Left lung (tissue), 10 donors: ENCODE measurements around the gene C15orf62. TPM values are rescaled to one million over a fixed set of nuclear protein-coding genes. Genes with fewer than 3 reads are reported as not detected.

Experiments used
- ATAC-seq: fragments of 200-7000 bp; cut with Tn5 transposase; one replicate; pipeline ENCODE4 v1.9.1; 2020; ENCODE audit warnings: moderate library complexity
- DNase-seq, 4 donors: peaks; one replicate each; pipeline ENCODE4 v3.0.0-alpha.2; 2013 to 2020
- H3K27ac ChIP-seq, 2 donors: fragments of 200-600 bp; sonication (generic) in 1 of 2; one replicate each; pipeline versions ENCODE4 v1.5.0 to v1.8.0; 2020 to 2021
- H3K27me3 ChIP-seq, 2 donors: fragments of 200-600 bp; sonication (generic) in 1 of 2; one replicate each; pipeline versions ENCODE4 v1.5.0 to v1.8.0; 2020 to 2021
- H3K36me3 ChIP-seq, 2 donors: fragments of 200-600 bp; sonication (generic) in 1 of 2; one replicate each; pipeline versions ENCODE4 v1.5.0 to v1.8.0; 2020 to 2021
- H3K4me1 ChIP-seq, 2 donors: fragments of 200-600 bp; one replicate each; pipeline ENCODE4 v1.8.0; 2021
- H3K4me3 ChIP-seq, 2 donors: fragments of 200-600 bp; sonication (generic) in 1 of 2; one replicate each; pipeline versions ENCODE4 v1.5.0 to v1.8.0; 2020 to 2021; ENCODE audit warnings: mild to moderate bottlenecking in 1 of 2
- H3K9me3 ChIP-seq, 2 donors: fragments of 200-600 bp; sonication (generic) in 1 of 2; one replicate each; pipeline versions ENCODE4 v1.5.0 to v1.8.0; 2020 to 2021
- CTCF ChIP-seq, 2 donors: fragments of 200-600 bp; sonication (generic) in 1 of 2; IDR thresholded peaks; one replicate each; pipeline versions ENCODE4 v1.5.0 to v1.8.0; 2021; ENCODE audit warnings: antibody characterized with exemption in 2 of 2
- intact Hi-C, 2 donors: fragments of 100-400 bp; cut with DNase I; formaldehyde crosslinking; loops; one replicate each; pipeline versions ENCODE4 v1.11.2 to v1.14.2; 2022
- polyA plus RNA-seq, 6 donors: library from polyadenylated mRNA; unstranded; fragments of 120-200 nt; gene quantifications; one replicate each; pipeline ENCODE4 v1.2.1, GENCODE V29; 2013; ENCODE audit not compliant: insufficient read length in 6 of 6
- total RNA-seq, 2 donors: library from RNA; stranded (reverse); fragmentation: NEBNext Ultra II Directional; extraction: Animal tissue kit (Norgen Biotek cat#: 25700); gene quantifications; one replicate each; pipeline ENCODE4 v1.2.1, GENCODE V29; 2021
- donor health status: DM: no; HTN: yes; CAD: no.
- donor health status: DM: no; HTN: no; CAD: no.

C15orf62 gene
- total and polyA plus RNA-seq, 8 donors, result 0.32 to 4.6 (median 3.7) TPM

- DNase-seq (no peak), ATAC-seq (no peak)
- Histone ChIP-seq H3K9me3 (no peaks in the 10 kb centered on the region), H3K4me1 (no peaks in the 10 kb centered on the region), H3K27ac (no peak overlapping the region), H3K36me3 (peaks cover 0 to 92% of the 10 kb centered on the region in 2 donors), H3K27me3 (no peaks in the 10 kb centered on the region), H3K4me3 (no peak overlapping the region)
- no peak for TF ChIP-seq CTCF (IDR thresholded peaks at IDR 0.05)
- intact Hi-C loops, result no loop called here
Measured at GRCh38 chr15:40775740-40776536, 6.2 kb downstream of the C15orf62 start.

DNA sequence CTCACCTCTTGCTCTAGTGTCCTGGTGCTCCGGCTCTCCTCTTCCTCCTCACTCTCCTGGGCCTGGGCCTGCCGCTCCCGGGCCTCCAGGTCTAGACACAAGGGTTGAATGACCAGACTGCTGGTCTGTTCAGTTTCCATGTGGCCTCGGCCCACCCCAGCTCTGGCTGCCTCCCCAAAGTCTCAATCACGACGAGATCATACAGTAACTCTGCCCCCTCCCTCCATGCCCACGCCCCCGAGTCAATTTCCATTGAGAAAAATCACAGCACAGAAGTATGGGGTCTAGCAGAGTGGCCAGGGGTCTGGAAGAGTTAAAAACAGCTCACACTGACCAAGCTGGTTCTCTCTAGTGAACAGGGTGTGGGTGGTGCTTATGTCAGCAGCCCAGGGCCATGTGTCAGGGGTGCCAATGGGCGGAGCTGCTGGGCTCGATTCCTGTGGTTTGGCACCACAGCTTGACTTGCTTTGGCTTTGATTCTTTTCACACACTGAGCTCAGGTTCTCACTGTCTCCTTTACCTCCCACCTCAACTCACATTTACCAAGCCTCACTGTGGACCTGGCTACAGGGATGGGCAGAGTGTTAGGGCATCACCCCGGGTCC lies 6.9 kb downstream of the C15orf62 start:
- peak in 3 of 4 donors; percentile 45 to 86 (median 79) for DNase-seq
- intact Hi-C loops, result no loop called here
- Histone ChIP-seq H3K27me3 (no peaks in the 10 kb centered on the region), H3K27ac (no peak overlapping the region), H3K9me3 (no peaks in the 10 kb centered on the region), H3K4me3 (no peak overlapping the region), H3K36me3 (peaks cover 0 to 85% of the 10 kb centered on the region in 2 donors), H3K4me1 (no peaks in the 10 kb centered on the region)
- TF ChIP-seq CTCF (IDR thresholded peaks at IDR 0.05), result no peak
- peak; percentile 97 for ATAC-seq

DNA sequence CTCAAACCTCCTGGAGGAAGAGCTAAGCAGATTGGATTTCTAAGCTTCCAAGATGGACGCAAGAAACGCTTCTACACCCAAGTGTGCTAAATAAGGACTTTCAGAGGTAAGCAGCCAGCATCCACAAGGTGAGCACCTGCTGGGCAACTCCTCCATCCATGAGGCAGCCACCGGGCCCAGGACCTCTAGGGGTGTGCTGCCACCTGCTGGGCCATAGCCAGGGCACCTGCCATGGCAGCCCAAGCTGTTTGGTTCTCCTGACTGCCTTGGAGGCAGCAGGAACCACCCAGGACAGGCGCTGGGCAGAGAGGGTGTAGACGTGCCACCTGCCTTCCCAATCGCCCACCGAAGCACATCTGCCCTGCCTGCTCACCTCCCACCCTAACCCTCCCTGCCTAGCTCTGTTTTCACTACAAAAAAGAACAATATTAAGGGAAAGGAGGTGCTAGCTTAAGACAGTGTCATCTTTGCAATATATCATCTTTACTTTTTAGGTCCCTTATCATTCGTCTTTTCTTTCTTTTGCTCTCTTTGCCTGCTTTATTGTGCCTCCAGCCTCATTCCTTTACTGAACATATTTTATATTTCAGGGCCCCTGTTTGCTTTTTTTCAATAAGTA lies 12.9 kb downstream of the C15orf62 start:
- intact Hi-C loops, result no loop called here
- DNase-seq, result peak in 3 of 4 donors; percentile 60 to 93 (median 68)
- ATAC-seq, result peak; percentile 90
- H3K36me3 ChIP-seq, result peaks cover 0 to 24% of the 10 kb centered on the region in 2 donors
- H3K4me3 ChIP-seq, result no peak overlapping the region
- H3K27me3 ChIP-seq, result no peaks in the 10 kb centered on the region
- H3K27ac ChIP-seq, result no peak overlapping the region
- TF ChIP-seq CTCF (IDR thresholded peaks at IDR 0.05), result peak; percentile 61 to 77
- H3K9me3 ChIP-seq, result no peaks in the 10 kb centered on the region
- H3K4me1 ChIP-seq, result peaks cover 6 to 19% of the 10 kb centered on the region in 2 donors

DNA sequence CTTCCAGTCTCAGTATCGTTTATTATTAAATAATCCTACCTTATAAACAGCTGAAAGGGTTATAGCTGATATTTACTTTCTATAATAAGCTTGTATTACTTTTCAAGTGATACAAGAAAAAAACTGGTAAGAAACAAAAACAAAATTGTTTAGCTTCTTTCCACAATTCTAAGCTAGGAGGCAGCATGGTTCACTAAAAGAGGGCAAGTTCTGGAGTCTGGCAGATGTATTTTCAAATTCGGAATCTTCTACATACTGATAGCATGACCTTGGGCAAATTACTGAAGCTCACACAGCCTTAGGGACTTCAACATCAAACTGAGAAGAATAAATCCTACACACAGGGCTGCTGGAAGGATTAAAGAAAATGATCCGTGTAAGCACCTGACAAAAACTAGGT lies 15.4 kb downstream of the C15orf62 start:
- intact Hi-C loops, result no loop called here
- Histone ChIP-seq H3K36me3 (no peaks in the 10 kb centered on the region), H3K4me1 (peaks cover 8 to 32% of the 10 kb centered on the region in 2 donors)

More for the DNA sequence above, 15.4 kb downstream of the C15orf62 start:
- Histone ChIP-seq H3K9me3 (no peaks in the 10 kb centered on the region), H3K27me3 (no peaks in the 10 kb centered on the region), H3K4me3 (no peak overlapping the region), H3K27ac (no peak overlapping the region)
- ATAC-seq (no peak), DNase-seq (no peak)
- TF ChIP-seq CTCF (IDR thresholded peaks at IDR 0.05), result no peak
